WERI-Rb-1 (cell line): ENCODE results near the gene SSBP4.

Experiments
- DNase-seq: peaks from one replicate; pipeline ENCODE4 v3.0.0-alpha.2; 2020
- H3K27ac ChIP-seq: fragments of 250-450 bp; sonication (Bioruptor Pico); 2 replicates; pipeline ENCODE4 v1.5.1; 2020; ENCODE audit warnings: mild to moderate bottlenecking, moderate library complexity
- H3K27me3 ChIP-seq: fragments of 250-450 bp; sonication (Bioruptor Pico); 2 replicates; pipeline ENCODE4 v1.5.1; 2021; ENCODE audit warnings: mild to moderate bottlenecking, low read depth, moderate library complexity; ENCODE audit not compliant: insufficient read depth, severe bottlenecking
- H3K36me3 ChIP-seq: fragments of 250-450 bp; sonication (Bioruptor Pico); 2 replicates; pipeline ENCODE4 v1.5.1; 2020; ENCODE audit warnings: mild to moderate bottlenecking, moderate library complexity
- H3K4me3 ChIP-seq: 2 replicates; pipeline ENCODE4 v1.5.1; 2011; ENCODE audit warnings: low read depth, mild to moderate bottlenecking, control low read depth, low read length
- H3K9me3 ChIP-seq: fragments of 250-450 bp; sonication (Bioruptor Pico); 2 replicates; pipeline ENCODE4 v1.5.1; 2021; ENCODE audit warnings: mild to moderate bottlenecking, moderate library complexity; ENCODE audit not compliant: severe bottlenecking
- TF ChIP-seq, protein P1 (sequence below): IDR thresholded peaks from 2 replicates; pipeline ENCODE4 v1.5.1; 2011; ENCODE audit warnings: low read depth, mild to moderate bottlenecking, control low read depth, inconsistent platforms, low read length

The SSBP4 gene

DNA sequence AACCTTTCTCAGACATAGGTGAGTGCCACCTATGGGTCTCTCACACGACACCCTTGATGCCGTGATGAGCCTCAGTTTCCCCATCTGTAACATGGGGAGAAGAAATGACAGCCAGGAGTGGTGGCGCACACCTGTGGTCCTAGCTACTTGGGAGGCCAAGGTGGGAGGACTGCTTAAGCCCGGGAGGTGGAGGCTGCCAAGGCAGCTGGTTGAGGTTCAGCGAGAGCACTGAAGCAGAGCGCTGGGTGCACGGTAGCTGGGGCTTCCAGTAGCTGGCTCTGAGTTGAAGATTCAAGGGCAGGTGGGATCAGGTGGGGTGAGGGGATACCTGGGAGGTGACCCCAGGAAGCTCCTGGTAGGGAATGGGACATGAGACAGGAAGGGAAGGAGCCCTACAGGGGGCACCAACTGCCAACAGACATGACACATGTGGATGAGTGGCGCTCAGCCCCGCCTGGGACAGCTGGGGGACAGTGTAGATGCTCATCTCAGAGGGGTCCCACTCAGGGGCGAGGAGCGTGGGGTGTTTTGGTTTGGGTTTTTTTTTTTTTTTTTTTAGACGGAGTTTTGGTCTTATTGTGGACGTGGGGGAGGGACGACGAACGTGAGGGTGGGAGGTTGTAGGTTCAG is 6.5 kb upstream of the SSBP4 start:
- Histone ChIP-seq H3K36me3 (no peaks in the 10 kb centered on the region; the same call in 1 of the 2 replicates), H3K27me3 (no peaks in the 10 kb centered on the region), H3K9me3 (no peaks in the 10 kb centered on the region), H3K27ac (no peak overlapping the region), H3K4me3 (no peak overlapping the region)
- TF ChIP-seq, protein P1, sequence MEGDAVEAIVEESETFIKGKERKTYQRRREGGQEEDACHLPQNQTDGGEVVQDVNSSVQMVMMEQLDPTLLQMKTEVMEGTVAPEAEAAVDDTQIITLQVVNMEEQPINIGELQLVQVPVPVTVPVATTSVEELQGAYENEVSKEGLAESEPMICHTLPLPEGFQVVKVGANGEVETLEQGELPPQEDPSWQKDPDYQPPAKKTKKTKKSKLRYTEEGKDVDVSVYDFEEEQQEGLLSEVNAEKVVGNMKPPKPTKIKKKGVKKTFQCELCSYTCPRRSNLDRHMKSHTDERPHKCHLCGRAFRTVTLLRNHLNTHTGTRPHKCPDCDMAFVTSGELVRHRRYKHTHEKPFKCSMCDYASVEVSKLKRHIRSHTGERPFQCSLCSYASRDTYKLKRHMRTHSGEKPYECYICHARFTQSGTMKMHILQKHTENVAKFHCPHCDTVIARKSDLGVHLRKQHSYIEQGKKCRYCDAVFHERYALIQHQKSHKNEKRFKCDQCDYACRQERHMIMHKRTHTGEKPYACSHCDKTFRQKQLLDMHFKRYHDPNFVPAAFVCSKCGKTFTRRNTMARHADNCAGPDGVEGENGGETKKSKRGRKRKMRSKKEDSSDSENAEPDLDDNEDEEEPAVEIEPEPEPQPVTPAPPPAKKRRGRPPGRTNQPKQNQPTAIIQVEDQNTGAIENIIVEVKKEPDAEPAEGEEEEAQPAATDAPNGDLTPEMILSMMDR: no peak
- DNase-seq: no peak

DNA sequence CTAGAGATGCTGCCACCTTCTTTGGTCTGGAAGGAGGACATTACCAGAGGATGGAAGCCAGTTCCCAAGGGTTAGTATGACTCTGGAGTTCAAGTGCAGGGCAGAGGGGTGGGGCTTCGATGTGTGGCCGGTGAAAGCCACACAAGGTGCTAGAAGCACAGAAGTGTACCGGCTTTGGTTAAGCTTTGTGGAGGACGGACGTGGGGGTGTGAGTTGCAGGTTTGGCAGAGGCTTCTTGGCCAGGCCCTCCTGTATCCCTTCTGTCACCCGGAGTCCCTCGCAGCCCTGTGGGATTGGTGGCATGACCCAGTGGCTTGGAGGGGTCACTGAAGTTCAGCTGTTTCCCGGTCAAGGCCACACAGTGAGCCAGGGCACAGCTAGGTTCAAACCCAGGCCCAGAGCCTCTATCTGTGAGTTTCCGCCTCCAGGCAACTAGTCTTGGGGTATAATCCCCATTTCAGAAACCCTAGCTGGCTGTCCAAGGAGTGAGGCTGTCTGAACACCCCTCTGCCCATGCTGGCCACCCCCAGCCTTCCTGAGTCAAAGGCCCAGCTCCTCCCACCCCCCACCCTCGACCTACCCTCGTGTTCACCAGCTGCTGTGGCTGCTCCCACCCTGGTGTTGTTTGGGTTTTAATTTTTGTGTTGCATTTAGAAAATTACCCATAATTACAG is 4.6 kb upstream of the SSBP4 start:
- Histone ChIP-seq H3K36me3 (no peaks in the 10 kb centered on the region; the same call in 1 of the 2 replicates), H3K27me3 (no peaks in the 10 kb centered on the region), H3K9me3 (no peaks in the 10 kb centered on the region), H3K4me3 (no peak overlapping the region), H3K27ac (peak overlapping the region; percentile 98)
- TF ChIP-seq, protein P1: no peak
- peak; percentile 57 for DNase-seq

DNA sequence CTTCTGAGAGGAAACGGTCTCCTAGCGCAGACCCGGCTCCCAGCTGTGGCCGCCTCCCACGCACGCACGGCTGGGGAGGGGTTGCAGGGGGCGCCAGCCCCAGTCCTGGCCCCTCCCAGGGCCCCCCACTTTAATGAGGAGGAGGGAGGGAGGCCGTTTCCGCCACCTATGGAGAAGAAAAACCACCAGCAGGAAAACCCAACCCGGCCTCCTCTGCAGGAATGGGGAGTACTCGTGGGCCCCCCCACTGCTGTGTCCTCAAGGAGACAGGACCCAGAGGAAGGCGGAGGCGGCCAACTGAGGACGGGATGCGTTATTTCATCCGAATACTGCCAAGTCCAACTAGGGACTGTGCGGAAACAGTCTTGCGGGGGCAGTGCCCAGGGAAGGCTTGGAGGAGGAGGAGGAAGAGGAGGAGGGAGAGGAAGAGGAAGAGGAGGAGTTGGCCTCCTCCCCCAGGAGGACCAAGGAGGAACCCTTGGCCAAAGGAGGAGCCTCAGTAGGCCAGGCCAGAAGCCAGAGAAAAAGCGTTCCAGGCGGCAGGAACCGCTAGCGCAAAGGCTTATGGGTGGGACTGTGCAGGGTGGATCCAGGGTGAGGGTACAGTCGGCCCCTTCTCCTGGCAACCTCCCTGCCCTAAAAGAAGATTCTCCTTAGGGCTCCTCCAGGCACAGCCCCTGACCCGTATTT is 3.9 kb upstream of the SSBP4 start:
- TF ChIP-seq, protein P1: no peak
- H3K27me3 ChIP-seq: no peaks in the 10 kb centered on the region
- H3K36me3 ChIP-seq: no peaks in the 10 kb centered on the region; the same call in 1 of the 2 replicates
- no peaks in the 10 kb centered on the region for H3K9me3 ChIP-seq
- H3K4me3 ChIP-seq: no peak overlapping the region
- peak overlapping the region; percentile 98 for H3K27ac ChIP-seq
- no peak for DNase-seq

GRCh38 chr19:18416778-18417249 is 2.4 kb upstream of the SSBP4 start:
- TF ChIP-seq, protein P1: no peak
- Histone ChIP-seq H3K36me3 (no peaks in the 10 kb centered on the region; the same call in 1 of the 2 replicates), H3K9me3 (no peaks in the 10 kb centered on the region), H3K27ac (peak overlapping the region; percentile 98), H3K4me3 (peak overlapping the region; percentile 66), H3K27me3 (no peaks in the 10 kb centered on the region)
- DNase-seq: peak; percentile 91

DNA sequence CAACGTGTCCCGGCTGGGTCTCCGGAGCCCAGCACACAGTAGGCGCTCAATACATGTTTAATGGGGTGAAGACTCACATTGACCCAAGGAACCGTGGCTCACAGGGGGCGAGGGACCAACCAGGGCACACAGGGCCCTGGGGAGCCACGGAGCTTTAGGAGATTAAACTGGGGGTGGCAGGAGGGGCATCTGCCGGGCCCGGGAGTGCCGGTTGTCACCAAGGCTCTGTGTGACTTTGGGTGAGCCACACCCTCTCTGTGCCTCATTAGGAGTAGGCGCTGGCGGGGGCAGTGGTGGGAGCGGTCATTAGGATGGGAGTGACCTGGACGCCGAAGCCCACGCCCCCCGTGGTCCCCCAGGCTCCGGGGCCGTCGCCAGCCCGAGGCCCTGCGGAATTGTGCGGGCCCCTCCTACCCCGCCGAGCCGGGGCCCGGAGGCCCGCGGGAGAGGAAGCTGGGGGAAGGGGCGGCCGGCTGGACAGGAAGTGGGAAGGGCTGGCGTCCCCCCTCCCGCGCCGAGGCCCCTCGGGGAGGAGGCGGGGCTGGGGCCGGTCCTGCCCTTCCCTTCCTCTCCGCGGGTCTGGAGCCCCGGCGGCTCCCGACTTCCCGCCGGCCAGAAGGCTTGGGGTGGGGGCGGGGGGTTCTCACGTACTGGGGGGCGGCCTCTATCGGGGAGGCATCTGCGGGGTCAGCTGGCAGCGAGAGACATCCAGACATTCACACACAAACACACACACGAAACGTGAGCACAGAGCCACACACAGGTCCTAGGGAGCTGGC is 1.8 kb upstream of the SSBP4 start:
- H3K36me3 ChIP-seq: no peaks in the 10 kb centered on the region; the same call in 1 of the 2 replicates
- no peaks in the 10 kb centered on the region for H3K27me3 ChIP-seq
- TF ChIP-seq, protein P1: no peak
- H3K27ac ChIP-seq: peak overlapping the region; percentile 98
- H3K4me3 ChIP-seq: peak overlapping the region; percentile 66
- H3K9me3 ChIP-seq: no peaks in the 10 kb centered on the region
- peak; percentile 88 for DNase-seq
